Skeletal muscle tissue (tissue), 4 donors: ENCODE data around the gene NRROS. TPM values are rescaled to one million over a fixed set of nuclear protein-coding genes. Genes with fewer than 3 reads are reported as not detected.
A peak's percentile ranks its signal among the peaks of the same experiment; 100 is the strongest.
"Not testable (repeated sequence)": the region's sequence is repeated elsewhere in the genome, so short reads cannot be mapped to it uniquely, and the experiment has no call there.

Experiments used
- H3K27ac ChIP-seq: one replicate; pipeline ENCODE4 v1.7.0; 2013; ENCODE audit warnings: mild to moderate bottlenecking, low read depth, low read length, inconsistent platforms
- H3K27me3 ChIP-seq, 3 donors: one replicate each; pipeline ENCODE4 v1.7.0; 2013; ENCODE audit warnings: low read length in 3 of 3; ENCODE audit not compliant: control insufficient read depth in 3 of 3, insufficient read depth in 3 of 3
- H3K36me3 ChIP-seq, 3 donors: one replicate each; pipeline ENCODE4 v1.7.0; 2013; ENCODE audit warnings: low read length in 3 of 3; ENCODE audit not compliant: control insufficient read depth in 3 of 3, insufficient read depth in 3 of 3
- H3K4me1 ChIP-seq, 3 donors: one replicate each; pipeline ENCODE4 v1.7.0; 2013; ENCODE audit warnings: low read length in 3 of 3, mild to moderate bottlenecking in 3 of 3; ENCODE audit not compliant: control insufficient read depth in 3 of 3, insufficient read depth in 3 of 3
- H3K4me3 ChIP-seq, 3 donors: one replicate each; pipeline ENCODE4 v1.7.0; 2013; ENCODE audit warnings: low read length in 3 of 3
- H3K9ac ChIP-seq, 3 donors: one replicate each; pipeline ENCODE4 v1.7.0; 2013; ENCODE audit warnings: low read length in 3 of 3, mild to moderate bottlenecking in 3 of 3, moderate library complexity in 2 of 3, low read depth in 1 of 3
- H3K9me3 ChIP-seq, 3 donors: one replicate each; pipeline ENCODE4 v1.7.0; 2013; ENCODE audit warnings: low read length in 3 of 3; ENCODE audit not compliant: control insufficient read depth in 3 of 3
- total RNA-seq: library from RNA; depleted of rRNA; stranded (reverse); fragments of >200 nt; gene quantifications from one replicate; pipeline ENCODE4 v1.2.3, GENCODE V29; 2014
- donor health status: Osteomylitis.

NRROS gene
- total RNA-seq, 1 donor from 2014 or later = 1.6 TPM

- Histone ChIP-seq H3K4me1 (peaks cover 4 to 8% (median 6%) of the 10 kb centered on the region in 3 donors), H3K9me3 (no peaks in the 10 kb centered on the region), H3K36me3 (no peaks in the 10 kb centered on the region)
These were observed 30.8 kb upstream of the NRROS start for GRCh38 chr3:196608693-196609092.

GRCh38 chr3:196609343-196609775, 30.1 kb upstream of the NRROS start:
- Histone ChIP-seq H3K4me3 (no peak overlapping the region), H3K27me3 (peaks cover 0 to 2% (median 0%) of the 10 kb centered on the region in 3 donors), H3K4me1 (peaks cover 4 to 8% (median 4%) of the 10 kb centered on the region in 3 donors), H3K9ac (no peak overlapping the region), H3K36me3 (no peaks in the 10 kb centered on the region), H3K27ac (no peak overlapping the region), H3K9me3 (no peaks in the 10 kb centered on the region)

More at GRCh38 chr3:196608693-196609092, 30.8 kb upstream of the NRROS start:
- H3K27ac ChIP-seq = no peak overlapping the region
- H3K4me3 ChIP-seq = no peak overlapping the region
- H3K9ac ChIP-seq = no peak overlapping the region
- H3K27me3 ChIP-seq = peaks cover 0 to 2% (median 0%) of the 10 kb centered on the region in 3 donors

GRCh38 chr3:196609805-196610515, 29.5 kb upstream of the NRROS start:
- no peak overlapping the region for H3K9ac ChIP-seq
- peaks cover 4 to 8% (median 4%) of the 10 kb centered on the region in 3 donors for H3K4me1 ChIP-seq
- no peaks in the 10 kb centered on the region for H3K36me3 ChIP-seq
- H3K4me3 ChIP-seq = no peak overlapping the region
- no peaks in the 10 kb centered on the region for H3K9me3 ChIP-seq
- H3K27ac ChIP-seq = no peak overlapping the region
- no peaks in the 10 kb centered on the region for H3K27me3 ChIP-seq

- no peak overlapping the region for H3K9ac ChIP-seq
- no peaks in the 10 kb centered on the region for H3K36me3 ChIP-seq
- H3K4me1 ChIP-seq = peaks cover 4 to 8% (median 4%) of the 10 kb centered on the region in 3 donors
- no peaks in the 10 kb centered on the region for H3K9me3 ChIP-seq
- peak overlapping the region; percentile 33 for H3K27ac ChIP-seq
- H3K27me3 ChIP-seq = no peaks in the 10 kb centered on the region
- H3K4me3 ChIP-seq = no peak overlapping the region
These were observed 27.6 kb upstream of the NRROS start for GRCh38 chr3:196611761-196612483.

- H3K4me1 ChIP-seq = not testable (repeated sequence)
These were observed 24.3 kb upstream of the NRROS start for GRCh38 chr3:196615234-196615633.

GRCh38 chr3:196617256-196617655, 22.2 kb upstream of the NRROS start:
- Histone ChIP-seq H3K4me3 (no peak overlapping the region), H3K4me1 (peaks cover 0 to 6% (median 3%) of the 10 kb centered on the region in 3 donors), H3K36me3 (no peaks in the 10 kb centered on the region), H3K9me3 (no peaks in the 10 kb centered on the region), H3K27me3 (no peaks in the 10 kb centered on the region), H3K9ac (no peak overlapping the region), H3K27ac (no peak overlapping the region)

More at GRCh38 chr3:196615234-196615633, 24.3 kb upstream of the NRROS start:
- not testable (repeated sequence) for H3K36me3 ChIP-seq, H3K27ac ChIP-seq, H3K27me3 ChIP-seq, H3K9me3 ChIP-seq, H3K4me3 ChIP-seq, H3K9ac ChIP-seq

GRCh38 chr3:196619223-196619622, 20.3 kb upstream of the NRROS start:
- Histone ChIP-seq H3K36me3 (no peaks in the 10 kb centered on the region), H3K9ac (no peak overlapping the region), H3K4me3 (no peak overlapping the region), H3K9me3 (no peaks in the 10 kb centered on the region), H3K4me1 (peaks cover 3 to 5% (median 5%) of the 10 kb centered on the region in 3 donors), H3K27ac (no peak overlapping the region), H3K27me3 (no peaks in the 10 kb centered on the region)

GRCh38 chr3:196619627-196620026, 19.9 kb upstream of the NRROS start:
- H3K4me1 ChIP-seq, H3K27ac ChIP-seq, H3K9ac ChIP-seq, H3K4me3 ChIP-seq, H3K9me3 ChIP-seq, H3K27me3 ChIP-seq, H3K36me3 ChIP-seq: not testable (repeated sequence)

- H3K9me3 ChIP-seq = no peaks in the 10 kb centered on the region
These were observed 19.3 kb upstream of the NRROS start for GRCh38 chr3:196620161-196620604.

GRCh38 chr3:196620684-196621083, 18.8 kb upstream of the NRROS start:
- H3K4me1 ChIP-seq = peaks cover 3 to 5% (median 5%) of the 10 kb centered on the region in 3 donors
- H3K27ac ChIP-seq = no peak overlapping the region

More at GRCh38 chr3:196620161-196620604, 19.3 kb upstream of the NRROS start:
- Histone ChIP-seq H3K27ac (no peak overlapping the region), H3K9ac (no peak overlapping the region), H3K4me1 (peaks cover 3 to 5% (median 5%) of the 10 kb centered on the region in 3 donors), H3K36me3 (no peaks in the 10 kb centered on the region), H3K27me3 (no peaks in the 10 kb centered on the region), H3K4me3 (no peak overlapping the region)

More at GRCh38 chr3:196620684-196621083, 18.8 kb upstream of the NRROS start:
- no peaks in the 10 kb centered on the region for H3K9me3 ChIP-seq
- no peak overlapping the region for H3K4me3 ChIP-seq
- H3K36me3 ChIP-seq = no peaks in the 10 kb centered on the region
- H3K27me3 ChIP-seq = no peaks in the 10 kb centered on the region
- no peak overlapping the region for H3K9ac ChIP-seq
